Central memory CD4-positive, alpha-beta T cell (primary cell): ENCODE data around the gene SMIM5.

Experiments
- DNase-seq: peaks from one replicate; pipeline ENCODE4 v3.0.0; 2022

The SMIM5 gene

GRCh38 chr17:75670868-75671267 lies 37.6 kb downstream of the SMIM5 start:
- DNase-seq = no peak

DNA sequence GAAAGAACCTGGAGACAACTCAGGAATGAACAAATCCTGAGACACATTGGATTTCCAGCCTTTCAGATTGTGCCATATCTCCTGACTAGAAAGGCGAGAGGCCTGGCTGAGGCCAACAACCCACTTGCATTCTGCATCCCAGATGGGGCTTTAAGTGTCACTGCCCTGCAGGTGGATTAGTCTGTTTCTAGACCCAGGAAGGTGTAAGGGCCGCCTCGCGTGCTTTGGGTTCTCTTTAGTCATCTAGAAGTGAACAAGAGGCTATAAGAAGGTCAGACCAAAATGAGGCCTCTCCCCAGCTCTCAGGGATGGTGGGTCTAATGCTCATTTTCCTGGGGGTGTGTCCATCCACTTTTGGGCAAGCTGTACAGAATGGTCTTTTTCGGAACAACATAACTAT lies 38.8 kb downstream of the SMIM5 start:
- no peak for DNase-seq

DNA sequence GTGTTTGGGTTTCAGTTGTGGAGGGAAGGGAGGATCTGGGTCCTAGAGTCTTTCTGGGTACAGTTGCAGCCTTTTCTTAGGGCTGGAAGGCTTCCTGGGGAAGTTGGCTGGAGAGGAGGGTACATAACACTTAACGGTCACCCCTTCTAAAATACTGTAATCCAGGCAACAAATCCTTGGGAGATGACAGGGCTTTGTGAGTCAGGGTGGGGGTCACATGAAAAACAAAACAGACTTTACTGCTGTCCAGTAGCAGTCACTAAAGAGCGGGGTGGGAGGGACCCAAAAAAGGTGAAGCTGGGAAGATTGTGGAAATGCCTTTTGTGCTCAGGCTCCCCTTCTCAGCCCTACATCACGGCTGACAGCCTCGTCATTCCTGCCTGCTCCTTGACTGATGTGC lies 40.3 kb downstream of the SMIM5 start:
- DNase-seq = no peak

- no peak for DNase-seq
These were observed 43.2 kb downstream of the SMIM5 start for GRCh38 chr17:75676461-75676860.

- no peak for DNase-seq
These were observed 46.5 kb downstream of the SMIM5 start for GRCh38 chr17:75679706-75680211.

GRCh38 chr17:75680431-75680830 lies 47.2 kb downstream of the SMIM5 start:
- DNase-seq = no peak

GRCh38 chr17:75681289-75681688 lies 48.1 kb downstream of the SMIM5 start:
- no peak for DNase-seq

DNA sequence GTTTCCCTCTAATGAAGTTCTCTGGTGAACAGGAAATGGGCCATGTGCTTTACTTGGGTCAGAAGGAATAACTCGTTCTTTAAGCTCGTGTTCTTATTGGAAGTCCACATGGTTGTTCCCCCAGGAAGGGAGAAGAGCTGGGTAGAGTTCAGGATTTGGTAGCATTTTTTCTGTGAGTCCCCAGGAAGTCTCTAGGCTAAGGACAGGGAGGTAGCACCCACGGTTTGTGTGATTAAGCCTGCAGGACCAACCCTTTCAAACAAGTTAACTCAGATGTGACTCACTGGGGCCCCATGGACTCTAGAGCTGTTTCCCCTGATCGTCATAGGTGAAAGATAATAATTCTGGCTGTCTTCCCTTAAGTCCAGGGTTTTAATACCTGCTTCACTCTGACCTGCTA lies 50.3 kb downstream of the SMIM5 start:
- DNase-seq = no peak

GRCh38 chr17:75684249-75684648 lies 51.0 kb downstream of the SMIM5 start:
- DNase-seq = no peak

GRCh38 chr17:75684924-75685323 lies 51.7 kb downstream of the SMIM5 start:
- DNase-seq = no peak

GRCh38 chr17:75685499-75685898 lies 52.3 kb downstream of the SMIM5 start:
- DNase-seq = no peak

DNA sequence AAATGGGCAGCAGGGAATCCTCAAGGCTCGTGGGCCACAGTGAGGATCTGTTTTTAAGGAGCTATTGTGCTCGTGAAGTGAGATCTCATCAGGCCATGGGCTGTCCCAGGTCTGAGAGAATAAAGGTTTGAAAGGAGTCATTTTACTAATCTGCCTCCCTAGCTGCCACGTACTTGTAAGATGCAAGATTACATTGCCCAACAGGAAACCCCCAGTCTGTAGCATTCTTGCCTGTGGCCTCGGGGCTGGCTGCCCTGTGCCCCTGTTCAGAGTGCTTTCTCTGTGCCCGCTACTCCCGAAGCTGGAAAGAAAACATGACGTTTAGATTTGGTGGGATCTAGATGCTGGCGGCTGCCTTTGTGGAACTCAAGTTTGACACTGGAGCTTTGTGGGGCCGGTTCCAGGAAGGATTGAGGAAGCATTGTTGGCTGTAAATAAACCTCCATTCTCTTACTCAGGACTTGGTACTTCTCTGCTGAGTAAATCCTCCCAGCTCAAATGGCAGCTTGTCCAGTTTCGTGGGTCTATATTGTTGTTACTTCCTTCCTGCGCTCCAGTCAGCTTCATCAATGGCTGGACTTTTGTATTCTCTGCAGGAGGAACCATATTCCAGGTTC lies 55.1 kb downstream of the SMIM5 start:
- DNase-seq = no peak

- DNase-seq = peak; percentile 58
These were observed 56.2 kb downstream of the SMIM5 start for GRCh38 chr17:75689441-75689873.
